ENCODE data around the gene RPTOR.

DNA sequence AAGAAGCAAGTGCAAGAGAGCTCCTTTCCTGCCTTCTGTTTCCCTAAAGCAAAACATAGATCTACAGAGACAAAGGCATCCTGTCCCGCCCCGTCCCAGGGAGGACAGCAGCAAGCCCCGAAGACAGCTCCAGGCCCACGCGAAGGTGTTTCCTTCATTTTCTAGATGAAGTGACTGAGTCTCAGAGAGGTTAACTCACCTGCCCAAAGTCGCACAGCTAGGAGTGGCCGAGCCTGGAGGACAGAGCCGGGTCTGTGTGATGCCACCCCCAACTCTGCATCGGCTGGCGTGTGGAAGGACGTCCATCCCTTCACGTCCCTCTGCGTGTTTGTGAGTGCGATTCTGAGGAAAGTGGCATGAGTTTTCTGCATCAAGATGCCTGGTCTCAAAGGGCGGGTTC lies 259.8 kb downstream of the RPTOR start:
- no peak for TF ChIP-seq POLR2A (IDR thresholded peaks at IDR 0.05; ENCODE audit: low read length)
- TF ChIP-seq GATA1 (IDR thresholded peaks at IDR 0.05; ENCODE audit: low read depth, low read length): no peak

Data from erythroblast (primary cell).